ENCODE results near the gene STAP1.
"Not testable (repeated sequence)": the region's sequence is repeated elsewhere in the genome, so short reads cannot be mapped to it uniquely, and the experiment has no call there.

Gene STAP1

DNA sequence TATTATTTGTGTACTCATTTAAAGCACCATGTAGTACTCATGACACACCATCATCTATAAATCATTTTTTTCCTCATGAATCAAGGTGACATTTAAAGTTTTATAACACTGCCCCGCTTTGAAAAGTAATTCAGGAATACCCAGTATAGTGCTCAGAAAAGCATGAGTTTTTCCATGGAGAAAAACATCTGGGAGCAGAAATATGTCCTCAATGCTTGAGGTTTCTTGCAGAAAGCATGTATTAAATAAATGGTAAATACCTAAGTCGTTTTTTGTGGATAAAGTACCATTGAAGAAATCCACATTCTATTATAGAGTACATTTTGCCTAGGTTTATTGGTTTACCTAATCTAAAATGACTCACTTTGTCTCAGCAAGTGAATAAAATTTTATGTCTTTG is 76.2 kb downstream of the STAP1 start:
- no peak for DNase-seq

DNA sequence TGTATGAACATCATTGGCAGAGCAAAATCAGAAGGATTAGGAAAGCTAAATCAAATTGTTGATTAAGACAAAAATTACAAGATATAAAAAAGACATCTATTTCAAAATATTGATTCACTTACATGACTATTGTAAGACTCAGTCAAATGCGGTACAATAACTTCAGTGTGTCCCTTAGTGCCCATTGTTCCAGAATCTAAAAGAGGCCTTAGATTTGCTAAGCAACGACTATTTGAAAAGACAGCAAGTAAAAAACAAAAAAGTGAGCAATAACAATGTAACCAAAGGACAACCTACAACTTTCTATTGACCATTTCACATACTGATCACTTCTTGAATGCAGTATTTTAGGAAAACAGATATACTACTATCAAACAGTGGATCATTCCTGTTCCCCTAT is 76.8 kb downstream of the STAP1 start:
- no peak for DNase-seq

DNA sequence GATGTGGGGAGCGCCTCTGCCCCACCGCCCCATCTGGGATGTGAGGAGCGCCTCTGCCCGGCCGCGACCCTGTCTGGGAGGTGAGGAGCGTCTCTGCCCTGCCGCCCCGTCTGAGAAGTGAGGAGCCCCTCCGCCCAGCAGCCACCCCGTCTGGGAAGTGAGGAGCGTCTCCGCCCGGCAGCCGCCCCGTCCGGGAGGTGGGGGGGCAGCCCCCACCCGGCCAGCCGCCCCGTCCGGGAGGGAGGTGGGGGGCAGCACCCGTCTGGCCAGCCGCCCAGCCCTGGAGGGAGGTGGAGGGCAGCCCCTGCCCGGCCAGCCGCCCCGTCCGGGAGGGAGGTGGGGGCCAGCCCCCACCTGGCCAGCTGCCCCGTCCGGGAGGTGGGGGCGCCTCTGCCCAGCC is 78.5 kb downstream of the STAP1 start:
- DNase-seq, result not testable (repeated sequence)

DNA sequence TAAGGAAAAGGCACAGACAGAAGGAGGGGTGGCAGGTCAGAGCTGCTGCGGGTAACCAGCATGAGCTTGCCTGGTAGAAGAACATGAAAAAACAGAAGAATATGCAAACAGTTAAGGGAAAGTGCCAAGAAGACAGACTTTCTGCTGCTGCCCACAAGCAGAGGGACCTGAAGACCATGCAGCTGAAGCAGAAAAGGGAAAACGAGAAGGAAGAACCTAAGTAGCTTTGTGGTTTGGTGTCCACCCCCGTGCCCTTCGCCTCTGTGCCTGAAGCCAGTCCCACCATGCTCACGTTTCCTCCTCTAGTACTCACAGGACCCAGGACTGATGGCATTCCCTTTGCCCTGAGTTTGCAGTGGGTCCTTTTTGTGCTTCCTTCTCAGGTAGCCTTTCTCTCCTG is 79.6 kb downstream of the STAP1 start:
- no peak for DNase-seq

DNA sequence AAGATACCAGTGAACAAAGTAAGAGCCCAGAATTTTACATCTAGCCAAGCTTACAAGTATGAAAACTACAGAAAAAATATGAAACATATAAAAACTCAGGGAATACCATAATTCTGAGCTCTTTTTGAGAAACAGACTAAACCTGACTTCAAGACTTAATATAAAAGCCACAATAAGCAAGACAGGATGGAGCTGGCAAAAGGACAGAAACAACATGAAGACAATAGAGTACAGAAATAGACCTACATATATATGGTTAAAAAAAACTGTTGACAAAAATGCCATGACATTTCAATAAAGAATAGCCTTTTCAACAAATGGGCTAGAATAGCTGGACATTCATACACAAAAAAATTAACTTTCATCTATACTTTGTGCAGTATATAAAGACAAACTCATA is 93.0 kb downstream of the STAP1 start:
- no peak for DNase-seq

All from NCI-H2227 treated with DMSO at 0.1 percent for 48 hours (cell line).